HepG2 (cell line): ENCODE results near the gene TRAPPC1. TPM values are rescaled to one million over a fixed set of nuclear protein-coding genes. Genes with fewer than 3 reads are reported as not detected.

Source experiments
- E2F1 ChIP-seq: sonication (generic); formaldehyde crosslinking; IDR thresholded peaks from 2 replicates; pipeline ENCODE4 v1.5.0; 2020; ENCODE audit warnings: missing genetic modification reagents
- FOSL1 ChIP-seq: sonication (generic); formaldehyde crosslinking; IDR thresholded peaks from 2 replicates; pipeline ENCODE4 v1.9.0; 2021; ENCODE audit warnings: missing genetic modification reagents, borderline replicate concordance
- FOXA3 ChIP-seq: IDR thresholded peaks from 2 replicates; pipeline ENCODE4 v1.6.1; 2016; ENCODE audit warnings: missing genetic modification reagents, missing compliant biosample characterization
- HNRNPH1 ChIP-seq: fragments of 200-400 bp; formaldehyde crosslinking; optimal IDR thresholded peaks from 2 replicates; pipeline ENCODE3; 2017; ENCODE audit warnings: mild to moderate bottlenecking, low read depth, low read length
- HNRNPLL ChIP-seq: fragments of 200-400 bp; formaldehyde crosslinking; IDR thresholded peaks from 2 replicates; pipeline ENCODE4 v1.6.1; 2017; ENCODE audit warnings: mild to moderate bottlenecking, low read depth, low read length; ENCODE audit not compliant: poor library complexity, severe bottlenecking
- KIAA2018 ChIP-seq: sonication (generic); formaldehyde crosslinking; IDR thresholded peaks from 2 replicates; pipeline ENCODE4 v1.5.0; 2020; ENCODE audit warnings: mild to moderate bottlenecking, missing genetic modification reagents, borderline replicate concordance
- MED1 ChIP-seq: sonication (generic); formaldehyde crosslinking; IDR thresholded peaks from 2 replicates; pipeline ENCODE4 v1.4.0; 2020; ENCODE audit warnings: missing genetic modification reagents
- NFE2L2 ChIP-seq: fragments of 150-350 bp; IDR thresholded peaks from 2 replicates; pipeline ENCODE4 v1.6.1; 2014; ENCODE audit warnings: low read length
- NFRKB ChIP-seq: fragments of 450-650 bp; IDR thresholded peaks from 2 replicates; pipeline ENCODE4 v1.6.1; 2017
- NR0B2 ChIP-seq: sonication (generic); formaldehyde crosslinking; IDR thresholded peaks from 2 replicates; pipeline ENCODE4 v1.4.0; 2020; ENCODE audit warnings: mild to moderate bottlenecking, missing genetic modification reagents
- PHF5A ChIP-seq: IDR thresholded peaks from one replicate; pipeline ENCODE4 v1.6.1; 2018; ENCODE audit warnings: low read depth, missing genetic modification reagents; ENCODE audit not compliant: unreplicated experiment
- RAD21 ChIP-seq: fragments of 450-650 bp; formaldehyde crosslinking; IDR thresholded peaks from 2 replicates; pipeline ENCODE4 v1.5.0; 2020; ENCODE audit warnings: mild to moderate bottlenecking
- REXO4 ChIP-seq: sonication (generic); formaldehyde crosslinking; IDR thresholded peaks from 2 replicates; pipeline ENCODE4 v1.8.0; 2022; ENCODE audit warnings: missing genetic modification reagents, mild to moderate bottlenecking, borderline replicate concordance
- STAG1 ChIP-seq: sonication (generic); formaldehyde crosslinking; IDR thresholded peaks from 2 replicates; pipeline ENCODE4 v1.4.0; 2020; ENCODE audit warnings: missing genetic modification reagents
- ZFP36L1 ChIP-seq: sonication (generic); formaldehyde crosslinking; IDR thresholded peaks from 2 replicates; pipeline ENCODE4 v1.8.0; 2022; ENCODE audit warnings: mild to moderate bottlenecking, missing genetic modification reagents, moderate library complexity
- ZNF710 ChIP-seq: sonication (generic); formaldehyde crosslinking; IDR thresholded peaks from 2 replicates; pipeline ENCODE4 v1.5.0; 2020; ENCODE audit warnings: mild to moderate bottlenecking, missing genetic modification reagents, borderline replicate concordance
- ZNF781 ChIP-seq: sonication (generic); formaldehyde crosslinking; IDR thresholded peaks from 2 replicates; pipeline ENCODE4 v1.5.1; 2020; ENCODE audit warnings: borderline replicate concordance, mild to moderate bottlenecking, missing genetic modification reagents; ENCODE audit errors: not compliant biosample characterization
- polyA plus RNA-seq, 8 experiments: library from polyadenylated mRNA; depleted of rRNA in 3 of 8; stranded (reverse) in 7 of 8; unstranded in 1 of 8; fragments of >200 nt; fragmentation: Illumina TruSeq in 4 of 8; extraction: Trizol in 4 of 8; gene quantifications; 2 replicates each; pipeline versions ENCODE4 v1.2.1 to v1.2.3, GENCODE V29; 2011 to 2016; ENCODE audit warnings: low read depth in 4 of 8, missing spikeins in 1 of 8, mixed read lengths in 1 of 8; ENCODE audit not compliant: insufficient read depth in 1 of 8
- total RNA-seq, 5 experiments: library from RNA; depleted of rRNA; stranded (reverse); fragments of >200 nt; fragmentation: Illumina TruSeq; extraction: Trizol; gene quantifications; 2 replicates each; pipeline ENCODE4 v1.2.3, GENCODE V29; 2016; ENCODE audit warnings: low read depth in 1 of 5

The TRAPPC1 gene
- total and polyA plus RNA-seq, 2 of the 13 experiments (the other 11 are each of a cell fraction or from before 2014, with no cell fraction given): 28.1 to 44.9 TPM

- TF ChIP-seq ZNF710 (CRISPR knock-in tag) (no peak), HNRNPLL (peak; percentile 62), ZFP36L1 (CRISPR knock-in tag) (0 out of 2 replicates have a peak, but pooled peaks have one; percentile 38), ZNF781 (CRISPR knock-in tag) (peak; percentile 71), NFE2L2 (no peak), E2F1 (CRISPR knock-in tag) (0 out of 2 replicates have a peak, but pooled peaks have one; percentile 62), NR0B2 (CRISPR knock-in tag) (no peak; the same call in 1 of the 2 replicates), HNRNPH1 (peak; percentile 69), REXO4 (CRISPR knock-in tag) (no peak), FOXA3 (CRISPR knock-in tag) (0 out of 2 replicates have a peak, but pooled peaks have one; percentile 4), MED1 (CRISPR knock-in tag) (peak; percentile 61; the same call in 1 of the 2 replicates), RAD21 (CRISPR knock-in tag) (0 out of 2 replicates have a peak, but pooled peaks have one; percentile 7), KIAA2018 (CRISPR knock-in tag) (no peak), NFRKB (no peak), STAG1 (CRISPR knock-in tag) (no peak), PHF5A (CRISPR knock-in tag) (no peak), FOSL1 (CRISPR knock-in tag) (no peak)
Measured at GRCh38 chr17:7931709-7932482, at the start of gene TRAPPC1, which contains the start of gene CNTROB (continued).
